Measurements from ENCODE around the gene JCAD.
"Not testable (repeated sequence)": the region's sequence is repeated elsewhere in the genome, so short reads cannot be mapped to it uniquely, and the experiment has no call there.

The JCAD gene, protein sequence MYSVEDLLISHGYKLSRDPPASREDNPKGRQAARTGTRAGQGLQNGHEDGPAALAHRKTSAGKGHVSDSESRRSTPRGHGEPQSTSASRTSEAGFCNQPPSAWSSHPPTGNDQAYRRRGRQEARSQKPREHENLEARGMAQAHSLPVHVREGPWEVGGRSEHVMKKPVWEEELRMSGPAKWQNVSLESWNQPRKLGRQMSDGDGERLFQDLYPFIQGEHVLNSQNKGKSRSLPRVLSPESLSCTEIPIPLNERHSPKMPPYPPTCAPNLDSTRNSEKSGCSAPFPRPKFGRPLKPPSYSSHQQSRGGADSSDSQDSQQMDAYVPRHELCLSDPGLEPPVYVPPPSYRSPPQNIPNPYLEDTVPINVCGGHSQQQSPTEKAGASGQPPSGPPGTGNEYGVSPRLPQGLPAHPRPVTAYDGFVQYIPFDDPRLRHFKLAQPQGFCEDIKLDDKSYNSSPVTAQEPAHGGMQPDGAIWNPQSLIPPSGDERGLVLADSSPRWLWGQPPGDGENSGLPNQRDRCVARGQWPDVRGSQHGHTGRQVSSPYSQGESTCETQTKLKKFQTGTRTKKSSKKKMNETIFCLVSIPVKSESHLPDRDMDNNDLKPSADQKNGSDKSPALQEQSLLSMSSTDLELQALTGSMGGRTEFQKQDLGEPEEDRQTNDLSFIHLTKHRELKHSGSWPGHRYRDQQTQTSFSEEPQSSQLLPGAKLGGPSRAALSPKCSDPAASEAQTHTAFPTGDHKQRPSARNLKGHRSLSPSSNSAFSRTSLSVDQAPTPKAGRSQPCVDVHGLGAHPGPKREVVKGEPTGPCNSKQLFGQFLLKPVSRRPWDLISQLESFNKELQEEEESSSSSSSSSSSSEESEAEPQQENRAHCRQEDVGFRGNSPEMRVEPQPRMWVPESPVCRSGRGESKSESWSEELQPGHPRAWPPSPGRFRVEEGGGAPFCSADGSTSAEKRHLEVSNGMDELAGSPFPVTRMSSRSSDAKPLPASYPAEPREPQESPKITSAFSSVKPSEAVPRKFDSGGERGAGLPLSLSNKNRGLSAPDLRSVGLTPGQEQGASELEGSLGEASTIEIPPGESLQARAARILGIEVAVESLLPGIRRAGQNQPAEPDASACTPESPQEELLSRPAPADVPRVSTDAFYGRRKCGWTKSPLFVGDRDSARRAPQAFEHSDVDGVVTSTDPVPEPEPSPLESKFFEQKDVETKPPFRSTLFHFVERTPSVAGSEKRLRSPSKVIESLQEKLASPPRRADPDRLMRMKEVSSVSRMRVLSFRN (N-terminal part only)

DNA sequence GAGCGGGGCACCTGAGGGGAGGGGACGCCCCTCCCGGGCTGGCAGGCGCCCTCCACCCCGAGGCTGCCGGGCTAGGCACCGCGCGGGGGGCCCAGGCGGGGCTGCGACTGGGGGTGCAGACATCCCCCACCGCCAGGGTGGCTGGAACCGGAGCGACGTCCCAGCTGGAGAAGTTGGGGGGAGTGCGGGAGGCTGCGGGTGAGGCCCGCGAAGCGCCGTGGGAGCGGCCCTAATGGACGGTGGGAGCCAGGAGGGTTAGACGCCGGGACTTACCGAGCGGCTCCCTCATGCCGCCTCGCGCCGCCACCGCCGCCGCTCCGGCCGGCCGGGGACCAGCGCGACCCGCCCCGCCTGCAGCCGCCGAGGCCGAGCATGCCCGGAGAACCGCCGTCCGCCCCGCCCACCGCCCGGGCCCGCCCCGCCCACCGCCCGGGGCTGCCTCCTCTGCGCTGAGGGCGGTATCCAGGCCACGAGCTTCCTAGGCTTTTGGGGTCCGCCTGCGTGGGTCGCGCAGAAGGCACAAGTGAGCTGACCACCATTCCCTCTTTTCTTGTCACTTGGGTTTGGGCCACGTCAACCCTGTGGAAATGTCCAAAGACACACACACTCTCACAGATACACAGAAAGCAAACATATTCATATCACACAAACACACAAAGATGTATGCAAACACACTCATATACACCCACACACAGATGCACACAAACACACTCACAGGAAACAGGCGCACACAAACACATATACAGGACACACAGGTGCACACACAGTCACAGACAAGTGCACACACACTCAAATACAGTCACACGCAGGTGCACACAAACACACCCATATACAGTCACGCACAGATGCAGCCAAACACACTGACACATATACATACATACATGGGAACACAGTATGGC lies at the start of gene JCAD:
TSS of gene JCAD (minus strand) at position 378 of the 899 bp plus-strand sequence. CDS start 11,774 bp downstream, outside the sequence.
- DNase-seq (ENCODE audit: low spot score), result peak; percentile 88

GRCh38 chr10:30106987-30107386 lies 47.6 kb upstream of the JCAD start:
- DNase-seq (ENCODE audit: low spot score), result no peak

- no peak for DNase-seq (ENCODE audit: low spot score)
Measured at GRCh38 chr10:30103595-30104320, 44.4 kb upstream of the JCAD start.

- DNase-seq (ENCODE audit: low spot score), result not testable (repeated sequence)
Measured at GRCh38 chr10:30099706-30100105, 40.3 kb upstream of the JCAD start.

DNA sequence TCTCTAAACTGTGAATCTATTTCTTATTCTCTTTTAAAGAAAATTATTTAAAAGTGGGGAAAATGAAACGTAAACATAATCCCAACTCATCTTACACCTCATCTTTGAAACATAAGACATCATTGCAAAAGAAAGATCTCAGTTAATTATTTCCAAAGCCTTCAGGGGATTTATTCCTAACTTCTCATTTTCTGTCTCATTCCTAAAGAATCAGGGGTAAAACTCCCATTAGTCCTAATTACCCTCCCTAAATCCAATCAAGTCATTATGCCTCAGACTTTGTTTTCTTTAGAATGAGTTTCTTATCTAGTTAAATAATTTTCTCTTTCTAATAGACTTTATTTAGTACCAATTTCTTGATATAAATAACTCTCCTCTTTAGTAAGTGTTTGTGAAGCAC lies 39.7 kb upstream of the JCAD start:
- DNase-seq (ENCODE audit: low spot score), result no peak

DNA sequence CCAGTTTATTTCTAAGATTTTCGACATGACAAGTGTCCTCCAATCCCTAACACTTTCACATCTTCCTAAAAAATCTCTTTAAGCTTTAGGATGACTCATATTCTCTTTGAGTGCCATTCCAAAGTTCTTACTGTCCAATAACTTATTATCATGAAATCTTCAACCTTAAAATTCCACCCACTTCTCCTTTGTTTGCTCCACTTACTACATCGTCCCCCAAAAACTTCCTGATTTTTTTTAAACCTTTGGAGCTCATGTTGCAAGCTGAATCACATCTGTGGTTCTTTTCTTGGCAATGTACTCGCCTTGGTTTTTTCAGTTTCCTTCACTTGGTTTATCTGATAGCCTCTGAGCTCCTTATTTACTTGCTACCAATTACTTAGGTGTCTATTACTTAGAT lies 39.2 kb upstream of the JCAD start:
- no peak for DNase-seq (ENCODE audit: low spot score)

DNA sequence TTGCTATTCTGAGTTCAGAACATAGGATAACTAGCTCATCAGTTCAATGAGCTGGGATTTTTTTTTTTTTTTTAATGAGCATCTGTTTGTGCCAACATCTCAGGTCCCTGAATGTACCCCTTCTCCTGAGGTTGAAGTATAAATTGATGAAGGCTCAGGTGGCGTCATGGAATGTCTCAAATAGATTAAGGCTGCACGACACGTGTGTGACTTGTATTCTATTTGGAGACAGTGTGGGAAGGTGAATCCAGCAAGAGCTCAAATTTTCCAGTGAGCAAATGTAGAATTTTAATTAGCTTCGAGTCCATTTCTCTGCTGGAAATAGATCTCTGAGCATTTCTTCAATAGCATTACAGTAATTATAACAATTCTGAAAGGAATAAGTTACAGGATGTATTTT lies 37.2 kb upstream of the JCAD start:
- DNase-seq (ENCODE audit: low spot score), result no peak

- DNase-seq (ENCODE audit: low spot score), result no peak
Measured at GRCh38 chr10:30095631-30096422, 36.4 kb upstream of the JCAD start.

- no peak for DNase-seq (ENCODE audit: low spot score)
Measured at GRCh38 chr10:30094601-30095000, 35.2 kb upstream of the JCAD start.

DNA sequence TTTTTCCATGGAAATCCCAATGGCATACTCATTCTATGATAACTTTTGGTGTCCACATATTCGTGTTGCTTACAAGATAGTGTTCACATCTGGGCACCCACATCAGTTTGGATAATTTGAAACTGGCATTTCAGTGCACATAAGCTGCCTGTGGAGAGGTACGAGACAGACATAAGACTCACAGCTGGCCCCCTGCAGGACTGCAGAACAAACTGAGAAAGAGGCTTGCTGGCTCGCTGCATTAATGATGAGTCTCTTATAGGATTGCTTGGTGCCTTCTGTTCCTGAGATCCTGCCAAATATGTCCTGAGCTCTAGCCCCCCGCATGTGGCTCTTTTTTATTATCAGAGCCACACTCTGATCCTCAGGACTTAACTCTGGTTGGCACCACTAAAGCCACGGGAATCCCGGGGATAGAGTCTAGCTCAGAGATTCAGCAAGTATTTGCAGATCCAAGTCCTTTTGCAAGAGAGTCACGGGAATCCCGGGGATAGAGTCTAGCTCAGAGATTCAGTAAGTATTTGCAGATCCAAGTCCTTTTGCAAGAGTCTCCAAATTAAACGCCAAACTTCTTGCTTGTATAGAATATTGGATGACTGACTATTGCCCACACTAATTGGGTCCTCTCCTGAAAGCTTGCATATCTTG lies 34.0 kb upstream of the JCAD start:
- no peak for DNase-seq (ENCODE audit: low spot score)

- DNase-seq (ENCODE audit: low spot score), result no peak
Measured at GRCh38 chr10:30092151-30092790, 32.9 kb upstream of the JCAD start.

DNA sequence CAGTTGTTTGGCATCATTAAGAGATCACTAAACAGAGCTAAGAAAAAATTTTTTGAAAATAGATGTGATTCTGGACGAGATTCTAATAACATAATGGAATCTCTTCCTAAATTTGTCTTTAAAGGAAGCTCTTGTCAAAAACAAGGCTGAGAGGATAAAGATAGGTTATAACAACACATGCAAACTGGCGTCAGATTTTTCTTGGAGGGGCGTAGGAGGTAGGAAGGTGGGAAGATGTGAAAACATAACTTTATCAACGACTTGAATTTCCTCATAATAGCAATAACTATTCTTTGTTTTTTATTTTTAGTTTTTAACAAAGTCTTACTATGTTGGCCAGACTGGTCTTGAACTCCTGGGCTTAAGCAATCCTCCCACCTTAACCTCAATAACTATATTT lies 31.8 kb upstream of the JCAD start:
- DNase-seq (ENCODE audit: low spot score), result no peak

GRCh38 chr10:30088178-30088577 lies 28.8 kb upstream of the JCAD start:
- DNase-seq (ENCODE audit: low spot score), result no peak

- DNase-seq (ENCODE audit: low spot score), result no peak
Measured at GRCh38 chr10:30083934-30084333, 24.5 kb upstream of the JCAD start.

GRCh38 chr10:30081182-30081581 lies 21.8 kb upstream of the JCAD start:
- no peak for DNase-seq (ENCODE audit: low spot score)

GRCh38 chr10:30080161-30080560 lies 20.8 kb upstream of the JCAD start:
- DNase-seq (ENCODE audit: low spot score), result no peak

- DNase-seq (ENCODE audit: low spot score), result no peak
Measured at GRCh38 chr10:30079408-30079807, 20.0 kb upstream of the JCAD start.

DNA sequence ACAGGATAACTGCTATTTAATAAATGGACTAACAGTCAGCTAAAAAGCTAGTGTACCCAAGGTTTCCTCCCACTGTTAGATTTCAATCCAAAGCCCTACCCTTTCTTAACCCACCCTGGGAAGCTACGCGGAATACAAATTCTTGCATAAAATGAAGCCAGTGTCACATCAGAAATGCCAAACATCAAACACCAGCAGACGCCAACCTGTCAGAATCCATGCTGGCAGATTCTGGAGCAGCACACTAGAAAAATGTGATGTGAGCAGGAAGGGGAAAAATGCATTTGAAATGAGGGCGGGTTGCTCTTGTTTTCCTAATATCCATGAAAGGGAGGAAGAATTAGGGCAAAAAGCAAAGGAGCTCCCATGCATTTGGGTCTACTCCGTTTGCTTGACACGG lies 16.1 kb upstream of the JCAD start:
- DNase-seq (ENCODE audit: low spot score), result no peak

DNA sequence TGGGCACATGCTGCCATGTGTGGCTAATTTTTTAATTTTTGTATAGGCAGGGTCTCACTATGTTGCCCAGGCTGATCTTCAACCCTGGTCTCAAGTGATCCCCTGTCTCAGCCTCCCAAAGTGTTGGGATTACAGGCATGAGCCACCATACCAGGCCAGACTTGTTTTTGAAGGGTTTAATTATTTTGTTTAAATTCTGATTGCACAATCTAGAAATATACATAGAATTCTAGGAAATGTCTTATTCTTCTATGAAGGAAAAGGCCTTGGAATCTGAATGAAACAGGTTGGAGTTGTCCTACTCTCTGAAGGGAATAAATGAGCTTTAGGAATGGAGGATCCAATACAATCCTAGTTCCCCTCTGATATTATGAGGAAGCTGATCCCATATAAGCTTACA lies 15.5 kb upstream of the JCAD start:
- DNase-seq (ENCODE audit: low spot score), result no peak

Data from ecto neural progenitor cell (in vitro differentiated cells).